Breast epithelium (tissue), 4 donors: ENCODE results near the gene OR51D1. TPM values are rescaled to one million over a fixed set of nuclear protein-coding genes. Genes with fewer than 3 reads are reported as not detected.

Experiments
- DNase-seq, 2 donors: peaks; one replicate each; pipeline ENCODE4 v3.0.0-alpha.2; 2019; ENCODE audit warnings: low spot score in 2 of 2
- H3K27ac ChIP-seq, 2 donors: fragments of 200-600 bp; sonication (generic) in 1 of 2; one replicate each; pipeline ENCODE4 v1.5.1; 2016 to 2019; ENCODE audit warnings: mild to moderate bottlenecking in 1 of 2
- H3K27me3 ChIP-seq, 2 donors: fragments of 200-600 bp; sonication (generic) in 1 of 2; one replicate each; pipeline versions ENCODE4 v1.5.1 to v1.6.0; 2017 to 2019; ENCODE audit warnings: control low read depth in 1 of 2, mild to moderate bottlenecking in 1 of 2
- H3K36me3 ChIP-seq: fragments of 200-600 bp; one replicate; pipeline ENCODE4 v1.5.1; 2019
- H3K4me1 ChIP-seq, 2 donors: fragments of 200-600 bp; sonication (generic); one replicate each; pipeline ENCODE4 v1.5.1; 2016 to 2019; ENCODE audit warnings: control low read depth in 1 of 2
- H3K4me3 ChIP-seq, 3 donors: fragments of 200-600 bp; sonication (generic); 1 replicate in 2 of 3; 2 replicates in 1 of 3; pipeline ENCODE4 v1.5.1; 2016 to 2019; ENCODE audit warnings: mild to moderate bottlenecking in 3 of 3, moderate library complexity in 2 of 3
- H3K9me3 ChIP-seq, 2 donors: fragments of 200-600 bp; sonication (generic) in 1 of 2; one replicate each; pipeline ENCODE4 v1.5.1; 2016 to 2019; ENCODE audit warnings: control low read depth in 1 of 2
- POLR2A ChIP-seq: fragments of 450-650 bp; IDR thresholded peaks from one replicate; pipeline ENCODE4 v1.6.1; 2016; ENCODE audit warnings: antibody characterized with exemption, mild to moderate bottlenecking, moderate library complexity
- POLR2AphosphoS5 ChIP-seq, 3 donors: sonication (generic); formaldehyde crosslinking; IDR thresholded peaks; one replicate each; pipeline ENCODE4 v1.6.1; 2017; ENCODE audit warnings: antibody characterized with exemption in 3 of 3
- intact Hi-C: fragments of 100-400 bp; cut with DNase I; formaldehyde crosslinking; loops from one replicate; pipeline ENCODE4 v1.15.1; 2023; ENCODE audit warnings: low total_unique reads
- total RNA-seq, 3 donors: library from RNA; depleted of rRNA; stranded (reverse); fragments of >200 nt; gene quantifications; one replicate each; pipeline ENCODE4 v1.1.0, GENCODE V29; 2016
- TF ChIP-seq, protein P1 (sequence below), 3 donors: fragments of 450-650 bp; IDR thresholded peaks; one replicate each; pipeline ENCODE4 v1.5.1; 2016 to 2017; ENCODE audit warnings: antibody characterized with exemption in 3 of 3, mild to moderate bottlenecking in 3 of 3, moderate library complexity in 3 of 3

The OR51D1 gene
- total RNA-seq, 3 donors from 2014 or later, result not detected

DNA sequence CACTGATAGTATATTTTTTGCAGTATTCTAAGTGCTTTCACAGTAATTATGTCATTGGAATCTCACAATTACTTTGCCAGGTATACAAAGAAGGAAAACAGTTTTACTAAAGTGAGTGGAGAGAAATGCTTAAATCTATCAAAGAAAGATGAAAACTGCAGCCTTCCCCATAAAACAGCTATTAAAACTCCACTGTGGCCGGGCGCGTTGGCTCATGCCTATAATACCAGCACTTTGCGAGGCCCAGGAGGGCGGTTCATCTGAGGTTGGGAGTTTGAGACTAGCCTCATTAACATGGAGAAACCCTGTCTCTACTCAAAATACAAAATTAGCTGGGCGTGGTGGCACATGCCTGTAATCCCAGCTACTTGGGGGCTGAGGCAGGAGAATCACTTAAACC, 25.6 kb downstream of the OR51D1 start:
- intact Hi-C loops, result no loop called here
- TF ChIP-seq POLR2AphosphoS5 (IDR thresholded peaks at IDR 0.05), result no peak
- TF ChIP-seq, protein P1, sequence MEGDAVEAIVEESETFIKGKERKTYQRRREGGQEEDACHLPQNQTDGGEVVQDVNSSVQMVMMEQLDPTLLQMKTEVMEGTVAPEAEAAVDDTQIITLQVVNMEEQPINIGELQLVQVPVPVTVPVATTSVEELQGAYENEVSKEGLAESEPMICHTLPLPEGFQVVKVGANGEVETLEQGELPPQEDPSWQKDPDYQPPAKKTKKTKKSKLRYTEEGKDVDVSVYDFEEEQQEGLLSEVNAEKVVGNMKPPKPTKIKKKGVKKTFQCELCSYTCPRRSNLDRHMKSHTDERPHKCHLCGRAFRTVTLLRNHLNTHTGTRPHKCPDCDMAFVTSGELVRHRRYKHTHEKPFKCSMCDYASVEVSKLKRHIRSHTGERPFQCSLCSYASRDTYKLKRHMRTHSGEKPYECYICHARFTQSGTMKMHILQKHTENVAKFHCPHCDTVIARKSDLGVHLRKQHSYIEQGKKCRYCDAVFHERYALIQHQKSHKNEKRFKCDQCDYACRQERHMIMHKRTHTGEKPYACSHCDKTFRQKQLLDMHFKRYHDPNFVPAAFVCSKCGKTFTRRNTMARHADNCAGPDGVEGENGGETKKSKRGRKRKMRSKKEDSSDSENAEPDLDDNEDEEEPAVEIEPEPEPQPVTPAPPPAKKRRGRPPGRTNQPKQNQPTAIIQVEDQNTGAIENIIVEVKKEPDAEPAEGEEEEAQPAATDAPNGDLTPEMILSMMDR (IDR thresholded peaks at IDR 0.05), result no peak
- no peak for TF ChIP-seq POLR2A
- H3K9me3 ChIP-seq, result no peaks in the 10 kb centered on the region
- H3K27me3 ChIP-seq, result peaks cover 0 to 6% of the 10 kb centered on the region in 2 donors
- no peak overlapping the region for H3K27ac ChIP-seq
- DNase-seq, result no peak
- no peaks in the 10 kb centered on the region for H3K4me1 ChIP-seq
- H3K4me3 ChIP-seq, result no peak overlapping the region
- no peaks in the 10 kb centered on the region for H3K36me3 ChIP-seq

DNA sequence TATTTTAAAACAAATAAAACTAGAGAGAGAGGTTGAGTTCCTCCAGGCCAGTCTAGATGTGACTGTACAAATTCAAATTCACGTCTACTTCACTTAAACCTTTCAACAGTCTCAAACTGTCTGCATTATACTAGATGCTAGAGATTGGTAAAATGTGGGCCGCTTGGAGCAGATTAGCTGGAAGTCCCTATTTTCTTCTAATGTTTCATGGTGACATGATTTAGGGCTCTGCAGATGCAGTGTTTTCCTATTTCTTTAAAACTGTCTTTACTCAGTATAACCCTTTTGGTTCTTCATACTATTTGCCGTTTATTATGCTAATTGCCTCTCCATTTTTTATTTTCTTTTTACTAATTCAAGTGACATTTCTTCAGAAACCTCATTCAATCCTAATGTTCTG, 26.9 kb downstream of the OR51D1 start:
- Histone ChIP-seq H3K4me1 (no peaks in the 10 kb centered on the region), H3K27me3 (peaks cover 0 to 6% of the 10 kb centered on the region in 2 donors), H3K27ac (no peak overlapping the region), H3K36me3 (no peaks in the 10 kb centered on the region), H3K9me3 (no peaks in the 10 kb centered on the region), H3K4me3 (no peak overlapping the region)
- DNase-seq, result no peak
- intact Hi-C loops, result no loop called here
- TF ChIP-seq POLR2A (no peak), POLR2AphosphoS5 (IDR thresholded peaks at IDR 0.05) (no peak)
- TF ChIP-seq, protein P1 (IDR thresholded peaks at IDR 0.05), result no peak

DNA sequence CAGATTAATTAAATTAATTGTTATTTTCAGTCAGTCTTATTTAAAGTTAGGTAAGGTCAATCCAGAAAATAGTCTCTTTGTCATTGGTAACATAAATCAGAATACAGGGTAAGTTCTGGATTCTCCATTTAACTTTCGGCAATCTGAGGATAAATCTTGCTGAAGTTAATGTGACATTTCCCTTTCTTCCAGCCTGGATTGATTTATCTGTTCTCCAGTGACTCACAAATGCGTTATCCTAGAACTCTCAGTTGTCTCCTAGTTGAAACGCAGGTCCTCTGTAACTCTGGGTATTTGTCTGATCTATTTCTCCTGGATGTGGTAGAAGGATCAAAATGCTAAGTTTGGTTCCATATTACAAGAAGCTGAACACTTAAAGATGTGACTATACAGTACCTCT, 27.5 kb downstream of the OR51D1 start:
- H3K4me3 ChIP-seq, result no peak overlapping the region
- H3K4me1 ChIP-seq, result no peaks in the 10 kb centered on the region
- H3K27ac ChIP-seq, result no peak overlapping the region
- no peak for DNase-seq
- peaks cover 0 to 6% of the 10 kb centered on the region in 2 donors for H3K27me3 ChIP-seq
- intact Hi-C loops, result no loop called here
- H3K36me3 ChIP-seq, result no peaks in the 10 kb centered on the region
- TF ChIP-seq, protein P1 (IDR thresholded peaks at IDR 0.05), result no peak
- TF ChIP-seq POLR2A, result no peak
- no peak for TF ChIP-seq POLR2AphosphoS5 (IDR thresholded peaks at IDR 0.05)
- H3K9me3 ChIP-seq, result no peaks in the 10 kb centered on the region

- intact Hi-C loops, result no loop called here
- TF ChIP-seq, protein P1 (IDR thresholded peaks at IDR 0.05), result no peak
- TF ChIP-seq POLR2AphosphoS5 (IDR thresholded peaks at IDR 0.05), result no peak
- no peak for TF ChIP-seq POLR2A
- DNase-seq, result no peak
- peaks cover 0 to 6% of the 10 kb centered on the region in 2 donors for H3K27me3 ChIP-seq
- no peak overlapping the region for H3K4me3 ChIP-seq
- H3K9me3 ChIP-seq, result no peaks in the 10 kb centered on the region
- H3K27ac ChIP-seq, result no peak overlapping the region
- H3K4me1 ChIP-seq, result no peaks in the 10 kb centered on the region
- no peaks in the 10 kb centered on the region for H3K36me3 ChIP-seq
Measured at GRCh38 chr11:4665424-4665823, 28.1 kb downstream of the OR51D1 start.

GRCh38 chr11:4671741-4672140, 34.5 kb downstream of the OR51D1 start:
- H3K4me3 ChIP-seq, result no peak overlapping the region
- H3K36me3 ChIP-seq, result no peaks in the 10 kb centered on the region
- H3K27me3 ChIP-seq, result no peaks in the 10 kb centered on the region
- TF ChIP-seq, protein P1 (IDR thresholded peaks at IDR 0.05), result no peak
- no peak for TF ChIP-seq POLR2AphosphoS5 (IDR thresholded peaks at IDR 0.05)
- no peak for TF ChIP-seq POLR2A
- H3K4me1 ChIP-seq, result no peaks in the 10 kb centered on the region
- H3K27ac ChIP-seq, result no peak overlapping the region
- intact Hi-C loops, result no loop called here
- DNase-seq, result no peak
- H3K9me3 ChIP-seq, result no peaks in the 10 kb centered on the region
